Measurements from ENCODE around the gene HBE1. TPM values are rescaled to one million over a fixed set of nuclear protein-coding genes. Genes with fewer than 3 reads are reported as not detected.

The HBE1 gene
- total and polyA plus RNA-seq, 2 of the 8 experiments (the other 6 are each of a cell fraction or from before 2014, with no cell fraction given) = 0.39 TPM; not detected in 1

DNA sequence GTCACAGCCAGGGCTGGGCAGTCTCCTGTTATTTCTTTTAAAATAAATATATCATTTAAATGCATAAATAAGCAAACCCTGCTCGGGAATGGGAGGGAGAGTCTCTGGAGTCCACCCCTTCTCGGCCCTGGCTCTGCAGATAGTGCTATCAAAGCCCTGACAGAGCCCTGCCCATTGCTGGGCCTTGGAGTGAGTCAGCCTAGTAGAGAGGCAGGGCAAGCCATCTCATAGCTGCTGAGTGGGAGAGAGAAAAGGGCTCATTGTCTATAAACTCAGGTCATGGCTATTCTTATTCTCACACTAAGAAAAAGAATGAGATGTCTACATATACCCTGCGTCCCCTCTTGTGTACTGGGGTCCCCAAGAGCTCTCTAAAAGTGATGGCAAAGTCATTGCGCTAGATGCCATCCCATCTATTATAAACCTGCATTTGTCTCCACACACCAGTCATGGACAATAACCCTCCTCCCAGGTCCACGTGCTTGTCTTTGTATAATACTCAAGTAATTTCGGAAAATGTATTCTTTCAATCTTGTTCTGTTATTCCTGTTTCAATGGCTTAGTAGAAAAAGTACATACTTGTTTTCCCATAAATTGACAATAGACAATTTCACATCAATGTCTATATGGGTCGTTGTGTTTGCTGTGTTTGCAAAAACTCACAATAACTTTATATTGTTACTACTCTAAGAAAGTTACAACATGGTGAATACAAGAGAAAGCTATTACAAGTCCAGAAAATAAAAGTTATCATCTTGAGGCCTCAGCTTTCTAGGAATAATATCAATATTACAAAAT is 18.6 kb upstream of the HBE1 start:
- no peak overlapping the region for H4K8ac ChIP-seq (ENCODE audit: extremely low read depth, insufficient read depth, low read length)
- no peak overlapping the region for H3K4me3 ChIP-seq (ENCODE audit: extremely low read depth in 1 of 4, insufficient read depth in 2 of 4, low read depth in 3 of 4, low read length in 4 of 4)
- no peak overlapping the region for H2BK20ac ChIP-seq (ENCODE audit: low read length)
- no peak overlapping the region for H4K91ac ChIP-seq (replicated peaks; ENCODE audit: insufficient read length, low read length)
- H3K79me1 ChIP-seq (ENCODE audit: low read depth, low read length) = no peaks in the 10 kb centered on the region
- no peaks in the 10 kb centered on the region for H3K36me3 ChIP-seq (ENCODE audit: control insufficient read depth in 2 of 4, insufficient read depth in 4 of 4, low read length in 3 of 4)
- H2BK15ac ChIP-seq (ENCODE audit: low read length) = no peak overlapping the region
- no peak overlapping the region for H3K23ac ChIP-seq (ENCODE audit: insufficient read length)
- H2AFZ ChIP-seq (ENCODE audit: low read length) = no peak overlapping the region
- POLR2A ChIA-PET (ENCODE audit: partially characterized antibody) = no interaction called here
- no peak overlapping the region for H3K27ac ChIP-seq (ENCODE audit: low read depth, low read length)
- H3K23me2 ChIP-seq (ENCODE audit: low read depth, low read length) = no peaks in the 10 kb centered on the region
- H3K14ac ChIP-seq (ENCODE audit: insufficient read length) = no peak overlapping the region
- H3K4ac ChIP-seq (replicated peaks; ENCODE audit: insufficient read length, low read depth, low read length) = no peak overlapping the region
- CTCF ChIA-PET (ENCODE audit: partially characterized antibody) = interaction anchor here (0.6 to 4.2 kb wide), 8 partner anchors 11 to 163 kb away, joined by 3 to 36 read pairs (median 4); no protein-coding TSS in a partner anchor
- H2BK5ac ChIP-seq (ENCODE audit: low read depth, low read length) = no peak overlapping the region
- H3K9me3 ChIP-seq (ENCODE audit: insufficient read depth in 2 of 2, low read depth in 1 of 2, low read length in 1 of 2) = no peaks in the 10 kb centered on the region
- no peak overlapping the region for H3K4me2 ChIP-seq (ENCODE audit: insufficient read depth in 1 of 2, low read depth in 2 of 2, low read length in 2 of 2)
- H2BK120ac ChIP-seq (replicated peaks; ENCODE audit: low read depth, low read length) = no peak overlapping the region
- H3K56ac ChIP-seq (replicated peaks; ENCODE audit: insufficient read length, low read depth, low read length) = no peak overlapping the region
- H2AK5ac ChIP-seq (ENCODE audit: low read depth, low read length) = no peak overlapping the region
- H3K4me1 ChIP-seq (replicated peaks in 1 of 4; ENCODE audit: control insufficient read depth in 3 of 4, insufficient read depth in 4 of 4, low read length in 3 of 4) = no peaks in the 10 kb centered on the region
- no peak overlapping the region for H2BK12ac ChIP-seq (ENCODE audit: low read depth, low read length)
- no peak overlapping the region for H3K18ac ChIP-seq (ENCODE audit: extremely low read depth, low read length)
- H4K5ac ChIP-seq (ENCODE audit: insufficient read length, low read depth, low read length) = no peak overlapping the region
- H3K9ac ChIP-seq (replicated peaks in 1 of 4; ENCODE audit: extremely low read depth in 1 of 4, low read depth in 3 of 4, low read length in 3 of 4) = no peak overlapping the region
- no peaks in the 10 kb centered on the region for H3K79me2 ChIP-seq (ENCODE audit: control insufficient read depth in 1 of 2, insufficient read depth in 2 of 2, low read length in 2 of 2)
- no peaks in the 10 kb centered on the region for H4K20me1 ChIP-seq (replicated peaks in 1 of 2; ENCODE audit: control insufficient read depth in 1 of 2, insufficient read depth in 2 of 2, low read length in 2 of 2)
- no peak for DNase-seq (ENCODE audit: low read depth in 1 of 2, low spot score in 2 of 2)
- no peaks in the 10 kb centered on the region for H3K27me3 ChIP-seq (replicated peaks in 1 of 4; ENCODE audit: control insufficient read depth in 3 of 4, extremely low read depth in 1 of 4, insufficient read depth in 3 of 4, low read length in 3 of 4)
- TF ChIP-seq RAD21 (IDR thresholded peaks at IDR 0.05 in 1 of 2, conservative IDR thresholded peaks at IDR 0.05 in 1 of 2; ENCODE audit: low read depth in 2 of 2, low read length in 2 of 2) (no peak), CHD1 (IDR thresholded peaks at IDR 0.05; ENCODE audit: low read depth, low read length) (no peak), EZH2 (IDR thresholded peaks at IDR 0.05; ENCODE audit: low read depth, low read length, severe bottlenecking) (no peak), GTF2F1 (IDR thresholded peaks at IDR 0.05; ENCODE audit: borderline replicate concordance, low read depth, low read length) (no peak), POLR2A (IDR thresholded peaks at IDR 0.05; ENCODE audit: control extremely low read depth in 1 of 2, low read depth in 2 of 2, low read length in 2 of 2) (no peak), CBX5 (IDR thresholded peaks at IDR 0.05; ENCODE audit: low read depth, low read length) (no peak), KDM5A (IDR thresholded peaks at IDR 0.05; ENCODE audit: low read length) (no peak), RNF2 (IDR thresholded peaks at IDR 0.05; ENCODE audit: borderline replicate concordance, low read depth, low read length, missing control alignments, poor library complexity, severe bottlenecking) (no peak), HDAC2 (IDR thresholded peaks at IDR 0.05; ENCODE audit: borderline replicate concordance in 1 of 2, low read depth in 2 of 2, low read length in 2 of 2) (no peak), EGR1 (IDR thresholded peaks at IDR 0.05; ENCODE audit: borderline replicate concordance, low read depth, low read length) (no peak), RXRA (IDR thresholded peaks at IDR 0.05; ENCODE audit: insufficient read depth, low read depth, low read length) (no peak), SIRT6 (IDR thresholded peaks at IDR 0.05; ENCODE audit: low read length) (no peak)
- no peak for FAIRE-seq
- WGBS, 2 experiments (ENCODE audit: extremely low coverage in 1 of 2, insufficient coverage in 1 of 2, insufficient read length in 1 of 2, insufficient replicate concordance in 2 of 2, low coverage in 1 of 2, low lambda C conversion rate in 2 of 2, missing lambda C conversion rate in 1 of 2) = 94% methylated on average over 7 of the region's 7 CpGs; no CpG with 5 or more reads in 1 of the 2 experiments

Data from H1 (cell line).